ENCODE results near the gene SIRT3.

DNA sequence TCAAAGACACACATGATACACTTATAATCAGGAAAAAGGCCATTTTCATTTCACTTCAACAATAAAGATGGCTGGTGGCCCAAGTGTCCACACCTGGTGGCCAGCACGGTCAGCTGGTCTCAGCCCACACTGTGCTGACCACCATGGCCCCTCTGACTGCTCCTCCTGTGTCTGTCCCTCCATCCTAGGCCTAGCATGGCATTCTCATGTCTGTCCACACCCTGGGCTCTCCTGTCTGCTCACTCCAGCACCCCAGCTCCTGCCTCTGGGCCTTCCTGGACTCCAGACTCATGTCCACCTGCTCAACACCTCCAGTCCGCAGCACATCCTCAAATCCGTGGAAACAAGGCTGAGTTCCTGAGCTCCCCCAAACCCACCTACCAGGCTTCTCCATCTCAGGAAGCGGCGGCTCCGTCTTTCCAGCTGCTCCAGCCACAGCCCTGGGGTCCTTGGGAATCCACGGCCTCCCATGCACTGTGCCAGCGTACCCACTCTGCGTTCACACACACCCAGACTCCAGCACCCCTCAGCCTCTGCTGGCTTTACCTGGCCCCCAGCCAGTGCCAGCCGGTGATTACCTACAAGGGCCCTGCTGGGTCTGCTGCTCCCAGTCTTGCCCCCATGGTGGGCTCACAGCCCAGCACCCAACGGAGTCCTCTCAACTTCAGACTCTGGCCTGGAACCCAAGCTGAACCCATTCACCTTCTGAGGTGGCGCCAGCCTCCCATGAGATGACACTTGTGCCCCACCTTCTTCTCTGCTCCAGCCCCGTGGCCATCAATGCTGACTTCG, 13.9 kb downstream of the SIRT3 start:
- TF ChIP-seq ZNF274 (IDR thresholded peaks at IDR 0.05; ENCODE audit: low read length) (no peak), ZNF274 (tag by site-specific recombination; IDR thresholded peaks at IDR 0.05; ENCODE audit: borderline replicate concordance) (no peak), KLF16 (tag by site-specific recombination; IDR thresholded peaks at IDR 0.05) (no peak), ZNF132 (tag by site-specific recombination; IDR thresholded peaks at IDR 0.05; ENCODE audit: borderline replicate concordance) (no peak), ZNF501 (tag by site-specific recombination; IDR thresholded peaks at IDR 0.05) (no peak), ZNF777 (tag by site-specific recombination; IDR thresholded peaks at IDR 0.05; ENCODE audit: borderline replicate concordance) (no peak), HOXC10 (CRISPR knock-in tag; IDR thresholded peaks at IDR 0.05) (no peak), TCF7L2 (IDR thresholded peaks at IDR 0.05; ENCODE audit: borderline replicate concordance, low read depth, low read length) (no peak), ZNF596 (tag by site-specific recombination; IDR thresholded peaks at IDR 0.05) (no peak), ZNF211 (tag by site-specific recombination; IDR thresholded peaks at IDR 0.05; ENCODE audit: low read depth) (no peak)
- TF ChIP-seq, protein P1, sequence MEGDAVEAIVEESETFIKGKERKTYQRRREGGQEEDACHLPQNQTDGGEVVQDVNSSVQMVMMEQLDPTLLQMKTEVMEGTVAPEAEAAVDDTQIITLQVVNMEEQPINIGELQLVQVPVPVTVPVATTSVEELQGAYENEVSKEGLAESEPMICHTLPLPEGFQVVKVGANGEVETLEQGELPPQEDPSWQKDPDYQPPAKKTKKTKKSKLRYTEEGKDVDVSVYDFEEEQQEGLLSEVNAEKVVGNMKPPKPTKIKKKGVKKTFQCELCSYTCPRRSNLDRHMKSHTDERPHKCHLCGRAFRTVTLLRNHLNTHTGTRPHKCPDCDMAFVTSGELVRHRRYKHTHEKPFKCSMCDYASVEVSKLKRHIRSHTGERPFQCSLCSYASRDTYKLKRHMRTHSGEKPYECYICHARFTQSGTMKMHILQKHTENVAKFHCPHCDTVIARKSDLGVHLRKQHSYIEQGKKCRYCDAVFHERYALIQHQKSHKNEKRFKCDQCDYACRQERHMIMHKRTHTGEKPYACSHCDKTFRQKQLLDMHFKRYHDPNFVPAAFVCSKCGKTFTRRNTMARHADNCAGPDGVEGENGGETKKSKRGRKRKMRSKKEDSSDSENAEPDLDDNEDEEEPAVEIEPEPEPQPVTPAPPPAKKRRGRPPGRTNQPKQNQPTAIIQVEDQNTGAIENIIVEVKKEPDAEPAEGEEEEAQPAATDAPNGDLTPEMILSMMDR (tag by site-specific recombination; IDR thresholded peaks at IDR 0.05) = no peak
- TF ChIP-seq, protein P2, sequence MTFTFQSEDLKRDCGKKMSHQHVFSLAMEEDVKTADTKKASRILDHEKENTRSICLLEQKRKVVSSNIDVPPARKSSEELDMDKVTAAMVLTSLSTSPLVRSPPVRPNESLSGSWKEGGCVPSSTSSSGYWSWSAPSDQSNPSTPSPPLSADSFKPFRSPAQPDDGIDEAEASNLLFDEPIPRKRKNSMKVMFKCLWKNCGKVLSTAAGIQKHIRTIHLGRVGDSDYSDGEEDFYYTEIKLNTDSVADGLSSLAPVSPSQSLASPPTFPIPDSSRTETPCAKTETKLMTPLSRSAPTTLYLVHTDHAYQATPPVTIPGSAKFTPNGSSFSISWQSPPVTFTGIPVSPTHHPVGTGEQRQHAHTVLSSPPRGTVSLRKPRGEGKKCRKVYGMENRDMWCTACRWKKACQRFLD (tag by site-specific recombination; IDR thresholded peaks at IDR 0.05) = no peak
